ENCODE results near the gene HLA-E.
"Not testable (repeated sequence)": the region's sequence is repeated elsewhere in the genome, so short reads cannot be mapped to it uniquely, and the experiment has no call there.

- TF ChIP-seq, protein P1, sequence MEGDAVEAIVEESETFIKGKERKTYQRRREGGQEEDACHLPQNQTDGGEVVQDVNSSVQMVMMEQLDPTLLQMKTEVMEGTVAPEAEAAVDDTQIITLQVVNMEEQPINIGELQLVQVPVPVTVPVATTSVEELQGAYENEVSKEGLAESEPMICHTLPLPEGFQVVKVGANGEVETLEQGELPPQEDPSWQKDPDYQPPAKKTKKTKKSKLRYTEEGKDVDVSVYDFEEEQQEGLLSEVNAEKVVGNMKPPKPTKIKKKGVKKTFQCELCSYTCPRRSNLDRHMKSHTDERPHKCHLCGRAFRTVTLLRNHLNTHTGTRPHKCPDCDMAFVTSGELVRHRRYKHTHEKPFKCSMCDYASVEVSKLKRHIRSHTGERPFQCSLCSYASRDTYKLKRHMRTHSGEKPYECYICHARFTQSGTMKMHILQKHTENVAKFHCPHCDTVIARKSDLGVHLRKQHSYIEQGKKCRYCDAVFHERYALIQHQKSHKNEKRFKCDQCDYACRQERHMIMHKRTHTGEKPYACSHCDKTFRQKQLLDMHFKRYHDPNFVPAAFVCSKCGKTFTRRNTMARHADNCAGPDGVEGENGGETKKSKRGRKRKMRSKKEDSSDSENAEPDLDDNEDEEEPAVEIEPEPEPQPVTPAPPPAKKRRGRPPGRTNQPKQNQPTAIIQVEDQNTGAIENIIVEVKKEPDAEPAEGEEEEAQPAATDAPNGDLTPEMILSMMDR (IDR thresholded peaks at IDR 0.05): not testable (repeated sequence)
- not testable (repeated sequence) for TF ChIP-seq POLR2AphosphoS5 (IDR thresholded peaks at IDR 0.05)
Measured at GRCh38 chr6:30491291-30491953, 2.1 kb downstream of the HLA-E start.

Data from breast epithelium (tissue), 3 donors.